SIG-M5 (cell line): ENCODE measurements around the gene ITM2B.
A peak's percentile ranks its signal among the peaks of the same experiment; 100 is the strongest.

Experiments used
- DNase-seq: peaks from one replicate; lab custom pipeline; 2025; lab: John Stamatoyannopoulos, UW

Gene ITM2B

GRCh38 chr13:48258430-48258829 lies 25.4 kb downstream of the ITM2B start:
- no peak for DNase-seq

DNA sequence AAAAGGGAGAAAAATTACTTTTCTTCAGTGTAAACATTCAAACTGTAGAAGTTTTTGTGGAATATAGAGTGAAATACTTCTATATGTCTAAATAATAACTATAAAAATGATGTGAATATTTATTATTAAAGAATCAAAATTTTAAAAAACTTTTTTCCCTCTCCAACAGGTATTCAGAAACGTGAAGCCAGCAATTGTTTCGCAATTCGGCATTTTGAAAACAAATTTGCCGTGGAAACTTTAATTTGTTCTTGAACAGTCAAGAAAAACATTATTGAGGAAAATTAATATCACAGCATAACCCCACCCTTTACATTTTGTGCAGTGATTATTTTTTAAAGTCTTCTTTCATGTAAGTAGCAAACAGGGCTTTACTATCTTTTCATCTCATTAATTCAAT lies 28.0 kb downstream of the ITM2B start:
- DNase-seq: no peak

- DNase-seq: no peak
These were observed 30.2 kb downstream of the ITM2B start for GRCh38 chr13:48263196-48263595.

DNA sequence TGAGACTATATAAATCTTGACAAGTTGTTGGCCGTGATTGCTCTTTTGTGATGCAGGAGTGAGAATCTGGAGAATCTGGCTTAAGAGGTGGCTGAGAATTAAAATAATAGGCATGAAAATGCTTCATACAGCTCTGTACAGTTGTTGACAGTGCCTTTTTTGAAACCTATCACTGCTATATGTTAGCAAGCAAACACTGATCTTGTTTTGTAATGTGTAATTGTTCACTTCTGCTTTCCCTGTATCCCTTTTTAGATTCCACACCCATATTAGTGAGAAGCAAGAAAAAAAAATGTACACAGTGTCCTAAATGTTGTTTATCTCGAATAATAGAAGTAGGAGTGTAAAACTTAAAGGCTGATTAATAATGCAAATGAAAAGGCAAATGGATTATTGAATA lies 31.1 kb downstream of the ITM2B start:
- DNase-seq: no peak

- DNase-seq: no peak
These were observed 32.3 kb downstream of the ITM2B start for GRCh38 chr13:48265217-48265815.

GRCh38 chr13:48266150-48266549 lies 33.1 kb downstream of the ITM2B start:
- no peak for DNase-seq

DNA sequence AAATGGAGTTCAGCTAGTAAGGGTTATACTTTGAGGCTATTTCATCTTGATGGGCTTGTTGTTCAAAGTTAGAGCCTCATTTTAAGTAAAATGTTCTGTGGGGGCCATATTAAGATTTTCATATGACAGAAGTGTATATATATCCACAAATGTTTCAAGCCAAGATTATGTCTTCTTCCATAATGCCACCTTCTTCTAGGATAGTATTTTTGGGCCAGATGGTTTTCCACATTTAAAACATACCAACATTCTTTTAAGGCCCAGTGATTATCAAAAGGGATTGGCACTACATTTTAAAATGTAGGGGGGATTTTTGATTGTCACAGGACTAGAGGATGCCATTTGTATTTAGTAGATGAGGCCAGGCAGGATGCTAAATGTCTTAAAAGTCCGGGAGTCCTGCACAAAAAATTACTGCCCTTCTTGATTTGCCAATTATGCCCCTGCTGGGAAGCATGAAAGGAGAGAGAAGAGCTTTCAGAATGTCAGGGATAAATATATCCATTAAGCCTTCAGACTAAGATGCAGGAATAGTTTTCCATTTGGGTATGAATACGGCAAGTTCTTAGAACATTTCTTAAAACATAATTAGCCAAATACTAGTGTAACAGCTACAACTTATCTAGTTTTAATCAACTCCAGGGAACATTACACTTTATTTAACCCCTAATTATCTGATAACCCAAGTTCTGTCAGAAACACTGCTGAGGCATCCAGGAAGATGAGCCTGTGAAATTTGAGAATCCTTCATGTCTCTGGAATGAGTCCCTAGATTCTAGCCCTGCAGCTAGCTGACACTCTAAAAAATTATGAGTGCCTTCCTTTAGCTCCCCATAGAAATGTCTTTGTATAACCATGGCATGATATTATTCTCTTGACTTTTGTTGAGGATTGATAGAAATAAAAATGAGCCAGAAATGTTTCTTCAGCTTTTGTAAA lies 34.0 kb downstream of the ITM2B start:
- no peak for DNase-seq

GRCh38 chr13:48268019-48268418 lies 35.0 kb downstream of the ITM2B start:
- DNase-seq: no peak

- no peak for DNase-seq
These were observed 40.3 kb downstream of the ITM2B start for GRCh38 chr13:48273346-48273745.

DNA sequence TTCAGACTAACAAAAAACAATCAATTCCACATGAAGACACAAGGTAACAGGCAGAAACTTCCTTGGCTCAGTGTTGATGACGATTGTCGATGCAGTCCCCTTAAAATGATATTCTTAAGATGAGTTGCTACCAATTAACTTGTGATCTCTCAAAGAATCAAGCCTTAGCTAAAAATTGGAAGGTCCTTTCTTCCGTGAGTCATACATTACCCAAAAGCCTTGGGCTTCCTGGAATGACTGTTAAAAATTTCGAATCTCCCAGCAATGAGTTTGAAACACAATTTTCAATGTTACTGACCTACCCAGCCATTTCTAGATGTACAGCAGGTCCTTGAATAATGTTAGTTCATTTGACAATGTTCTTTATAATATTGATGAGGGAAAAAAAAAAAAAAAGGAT lies 42.5 kb downstream of the ITM2B start:
- DNase-seq: no peak

DNA sequence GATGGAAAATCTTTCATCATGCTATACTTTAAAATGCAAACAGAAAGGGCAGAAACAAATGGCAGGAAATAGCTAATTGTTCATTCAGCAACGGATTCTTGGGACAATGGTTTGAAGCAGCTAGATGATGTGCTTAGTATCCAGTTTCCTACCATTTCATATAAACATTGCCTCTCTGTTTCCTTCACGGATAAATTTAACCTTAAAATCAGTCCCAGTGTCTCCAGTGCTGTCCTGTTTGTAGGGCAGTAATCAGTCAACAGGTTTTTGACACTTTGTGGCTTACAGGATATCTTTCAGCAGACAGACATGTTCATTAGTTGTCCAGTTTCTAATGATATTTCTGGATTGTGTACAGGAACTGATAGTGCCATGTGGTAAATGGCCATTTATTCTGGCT lies 45.8 kb downstream of the ITM2B start:
- DNase-seq: no peak

- no peak for DNase-seq
These were observed 48.5 kb downstream of the ITM2B start for GRCh38 chr13:48281556-48281955.

DNA sequence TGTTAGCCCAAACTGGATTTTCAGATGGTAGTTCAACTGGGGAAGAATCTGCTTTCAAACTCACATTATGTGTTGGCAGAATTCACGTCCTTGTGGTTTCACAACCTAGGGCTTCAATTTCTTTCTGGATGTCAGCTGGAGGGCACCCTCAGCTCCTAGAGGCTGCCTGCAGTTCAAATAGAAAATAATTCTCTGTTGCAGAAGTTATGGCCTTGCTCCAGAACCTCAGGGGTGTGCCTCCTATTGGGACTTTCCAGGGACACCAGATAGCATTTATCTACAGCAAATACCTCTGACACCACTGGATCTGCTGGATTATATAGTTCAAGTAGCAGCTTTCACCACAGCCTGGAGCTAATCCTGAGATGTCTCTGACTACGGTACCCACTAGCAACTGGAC lies 58.7 kb downstream of the ITM2B start:
- no peak for DNase-seq

DNA sequence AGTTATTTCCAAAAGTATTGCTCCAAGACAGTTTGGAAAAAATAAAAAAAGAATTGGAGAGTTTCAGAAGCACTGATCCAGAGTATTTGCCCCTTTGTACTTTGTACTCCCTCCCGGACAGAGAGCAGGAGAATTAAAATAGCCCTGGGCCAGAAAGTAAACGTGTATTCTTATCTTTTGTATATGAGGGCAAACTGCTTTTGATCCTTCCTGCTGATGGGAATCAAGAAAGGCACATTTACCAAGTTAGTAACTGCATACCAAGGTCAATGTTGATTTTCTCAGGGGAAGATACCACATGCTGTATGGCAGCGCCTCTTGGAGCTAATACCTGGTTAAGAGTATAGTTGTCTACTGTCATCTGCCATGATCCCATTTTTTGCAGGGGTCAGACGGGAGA lies 59.6 kb downstream of the ITM2B start:
- no peak for DNase-seq

GRCh38 chr13:48294653-48295052 lies 61.6 kb downstream of the ITM2B start:
- DNase-seq: no peak

DNA sequence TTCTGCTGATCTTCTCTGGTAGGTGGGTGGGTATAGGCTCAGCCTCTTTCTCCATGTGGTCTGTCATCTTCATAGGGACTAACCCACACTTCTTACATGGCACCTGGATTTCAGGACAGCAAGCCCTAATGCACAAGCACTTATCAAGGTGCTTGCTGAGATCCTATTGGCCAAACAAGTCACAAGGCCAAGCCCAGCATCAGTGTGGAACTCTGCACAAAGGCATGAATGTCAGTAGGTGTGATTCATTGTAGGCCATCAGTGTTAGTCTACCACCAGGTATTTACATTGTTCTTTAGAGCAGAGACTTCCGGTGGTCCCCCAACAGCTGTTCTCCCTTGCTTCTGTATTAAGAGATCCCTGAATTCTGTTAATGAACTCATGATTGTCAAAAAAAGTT lies 62.3 kb downstream of the ITM2B start:
- no peak for DNase-seq

- no peak for DNase-seq
These were observed 63.5 kb downstream of the ITM2B start for GRCh38 chr13:48296528-48296927.

DNA sequence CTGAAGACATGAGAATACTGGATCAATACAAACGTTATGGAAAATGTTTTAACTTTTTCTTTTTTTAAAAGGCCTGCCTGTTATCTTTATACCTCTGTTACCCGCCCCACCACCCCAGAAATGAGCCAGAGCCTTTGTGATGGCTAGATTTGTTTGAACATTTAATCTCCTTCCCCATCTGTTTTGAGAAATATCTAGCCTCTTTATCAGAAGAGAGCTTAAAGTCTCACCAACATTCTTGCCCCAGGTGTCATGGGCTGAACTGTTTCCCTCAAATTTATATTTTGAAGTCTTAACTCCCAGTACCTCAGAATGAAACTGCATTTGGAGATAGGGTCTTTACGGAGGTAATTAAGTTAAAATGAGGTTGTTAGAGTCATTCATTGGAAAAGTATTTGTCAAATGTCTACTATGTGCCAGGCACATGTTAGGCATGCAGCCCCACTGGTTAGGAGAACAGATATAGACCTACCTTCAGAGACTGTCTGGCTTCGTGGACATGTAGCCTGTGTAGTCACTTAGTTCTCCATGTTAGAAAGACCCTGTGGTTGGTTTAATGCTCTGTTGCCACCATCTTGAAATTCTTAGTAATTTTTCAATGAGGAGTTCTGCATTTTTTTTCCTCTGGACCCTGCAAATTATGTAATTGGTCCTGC lies 64.3 kb downstream of the ITM2B start:
- DNase-seq: no peak

DNA sequence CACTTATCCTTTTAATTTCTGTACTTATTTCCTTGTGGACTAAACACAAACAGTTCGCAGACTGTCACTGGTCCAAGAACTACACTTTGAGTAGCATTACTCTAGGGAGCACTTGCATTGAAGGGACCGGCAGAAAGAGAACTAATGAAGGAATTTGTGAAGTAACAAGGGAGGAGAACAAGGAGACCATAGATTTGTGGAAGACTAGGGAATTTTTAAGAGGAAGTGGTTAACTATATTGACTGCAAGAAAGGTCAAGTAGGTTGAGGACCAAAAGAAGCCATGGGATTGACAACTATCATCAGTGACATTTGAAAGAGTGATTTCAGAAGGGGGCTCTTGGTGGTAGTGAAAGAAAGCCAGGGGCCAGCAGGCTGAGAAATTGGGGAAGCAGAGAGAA lies 66.6 kb downstream of the ITM2B start:
- DNase-seq: no peak

GRCh38 chr13:48302871-48303358 lies 69.9 kb downstream of the ITM2B start:
- DNase-seq: no peak

DNA sequence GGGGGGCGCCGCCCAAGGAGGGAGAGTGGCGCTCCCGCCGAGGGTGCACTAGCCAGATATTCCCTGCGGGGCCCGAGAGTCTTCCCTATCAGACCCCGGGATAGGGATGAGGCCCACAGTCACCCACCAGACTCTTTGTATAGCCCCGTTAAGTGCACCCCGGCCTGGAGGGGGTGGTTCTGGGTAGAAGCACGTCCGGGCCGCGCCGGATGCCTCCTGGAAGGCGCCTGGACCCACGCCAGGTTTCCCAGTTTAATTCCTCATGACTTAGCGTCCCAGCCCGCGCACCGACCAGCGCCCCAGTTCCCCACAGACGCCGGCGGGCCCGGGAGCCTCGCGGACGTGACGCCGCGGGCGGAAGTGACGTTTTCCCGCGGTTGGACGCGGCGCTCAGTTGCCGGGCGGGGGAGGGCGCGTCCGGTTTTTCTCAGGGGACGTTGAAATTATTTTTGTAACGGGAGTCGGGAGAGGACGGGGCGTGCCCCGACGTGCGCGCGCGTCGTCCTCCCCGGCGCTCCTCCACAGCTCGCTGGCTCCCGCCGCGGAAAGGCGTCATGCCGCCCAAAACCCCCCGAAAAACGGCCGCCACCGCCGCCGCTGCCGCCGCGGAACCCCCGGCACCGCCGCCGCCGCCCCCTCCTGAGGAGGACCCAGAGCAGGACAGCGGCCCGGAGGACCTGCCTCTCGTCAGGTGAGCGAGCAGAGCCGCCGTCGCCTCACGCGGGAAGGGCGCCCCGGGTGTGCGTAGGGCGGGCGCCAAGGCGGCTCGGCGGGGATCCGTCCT lies 70.5 kb downstream of the ITM2B start, which contains the start of gene RB1:
TSS of gene RB1 (plus strand) at position 393 of the 784 bp plus-strand sequence. CDS start at position 555, 162 bp downstream.
- peak; percentile 9 for DNase-seq
